Measurements from ENCODE around the gene CDH19.
A peak's percentile ranks its signal among the peaks of the same experiment; 100 is the strongest.
"Not testable (repeated sequence)": the region's sequence is repeated elsewhere in the genome, so short reads cannot be mapped to it uniquely, and the experiment has no call there.

The CDH19 gene

GRCh38 chr18:66566616-66567015 lies 37.3 kb downstream of the CDH19 start:
- DNase-seq (ENCODE audit: low read depth, low spot score) = no peak

DNA sequence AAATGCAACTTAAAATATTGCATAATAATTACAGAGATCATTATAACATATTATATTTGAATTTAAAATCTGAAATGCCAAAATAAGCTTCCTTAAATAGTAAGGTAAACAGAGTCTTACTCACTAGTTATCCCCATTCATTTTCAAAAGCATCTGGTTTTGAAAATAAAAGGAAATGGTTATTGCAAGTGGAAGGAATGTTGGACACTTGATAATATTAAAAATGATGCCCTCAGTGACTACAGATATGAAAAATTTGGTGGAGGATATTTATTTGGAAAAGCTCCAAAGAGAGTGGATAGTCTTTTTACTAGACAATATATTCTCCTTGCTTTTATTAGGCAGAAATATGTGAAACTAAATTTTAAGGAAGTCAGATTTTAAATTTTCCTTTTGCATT lies 39.7 kb downstream of the CDH19 start:
- DNase-seq (ENCODE audit: low read depth, low spot score) = no peak

DNA sequence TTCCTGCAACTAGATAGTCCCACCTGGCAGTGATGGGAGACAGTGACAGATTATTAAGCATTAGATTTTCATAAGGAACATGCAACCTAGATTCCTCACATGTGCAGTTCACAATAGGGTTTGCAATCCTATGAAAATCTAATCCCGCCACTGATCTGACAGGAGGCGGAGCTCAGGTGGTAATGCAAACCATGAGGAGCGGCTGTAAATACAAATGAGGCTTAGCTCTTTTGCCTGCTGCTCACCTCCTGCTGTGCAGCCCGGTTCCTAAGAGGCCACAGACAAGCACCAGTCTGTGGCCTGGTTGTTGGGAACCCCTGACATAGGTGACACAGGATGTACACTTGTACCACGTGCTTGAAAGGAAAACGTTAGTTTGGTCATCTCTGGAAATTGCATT lies 41.6 kb downstream of the CDH19 start:
- DNase-seq (ENCODE audit: low read depth, low spot score) = no peak

- DNase-seq (ENCODE audit: low read depth, low spot score) = no peak
Observed at GRCh38 chr18:66560094-66560493, 43.8 kb downstream of the CDH19 start.

GRCh38 chr18:66558773-66559172 lies 45.1 kb downstream of the CDH19 start:
- no peak for DNase-seq (ENCODE audit: low read depth, low spot score)

GRCh38 chr18:66557091-66557490 lies 46.8 kb downstream of the CDH19 start:
- no peak for DNase-seq (ENCODE audit: low read depth, low spot score)

- no peak for DNase-seq (ENCODE audit: low read depth, low spot score)
Observed at GRCh38 chr18:66555585-66555984, 48.3 kb downstream of the CDH19 start.

DNA sequence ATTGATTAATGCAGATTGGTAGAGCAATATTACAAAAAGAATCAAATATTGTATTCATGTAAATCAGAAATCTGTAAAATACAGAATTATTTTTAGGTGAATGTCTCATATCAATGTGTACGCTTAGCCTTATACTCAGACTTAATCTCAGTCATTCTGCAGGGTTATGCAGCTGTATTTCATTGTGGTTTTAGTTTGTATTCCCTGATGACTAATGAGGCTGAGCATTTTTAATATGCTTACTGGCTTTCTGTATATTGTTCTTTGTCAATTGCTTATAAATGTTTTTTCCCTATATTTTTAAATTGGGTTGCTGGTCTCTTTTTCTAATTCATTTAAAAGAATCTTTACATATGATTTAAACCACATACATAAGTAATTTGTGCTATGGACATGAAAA lies 50.1 kb downstream of the CDH19 start:
- no peak for DNase-seq (ENCODE audit: low read depth, low spot score)

GRCh38 chr18:66550366-66550765 lies 53.5 kb downstream of the CDH19 start:
- no peak for DNase-seq (ENCODE audit: low read depth, low spot score)

- DNase-seq (ENCODE audit: low read depth, low spot score) = peak; percentile 3
Observed at GRCh38 chr18:66548747-66549146, 55.1 kb downstream of the CDH19 start.

- no peak for DNase-seq (ENCODE audit: low read depth, low spot score)
Observed at GRCh38 chr18:66534110-66534509, 69.8 kb downstream of the CDH19 start.

DNA sequence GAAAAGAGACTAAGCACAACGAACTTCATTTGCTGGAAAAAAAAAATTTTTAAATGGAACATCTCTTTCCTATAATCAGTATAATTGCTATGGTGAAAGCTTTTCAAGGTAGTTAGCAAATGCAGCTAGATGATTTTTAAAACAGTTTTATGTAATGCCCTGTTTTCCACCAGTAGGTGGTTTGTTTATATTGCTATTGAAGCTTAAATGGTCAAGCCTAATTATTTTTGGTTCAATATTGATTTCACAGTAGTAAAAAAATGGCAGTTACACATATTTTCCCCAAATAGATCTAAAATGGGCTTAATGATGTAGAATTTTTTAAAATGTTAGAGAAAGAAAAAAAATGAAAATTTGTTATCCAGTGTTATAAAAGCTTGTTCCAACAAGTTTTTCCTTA lies 70.2 kb downstream of the CDH19 start:
- DNase-seq (ENCODE audit: low read depth, low spot score) = no peak

GRCh38 chr18:66523219-66523991 lies 80.5 kb downstream of the CDH19 start:
- no peak for DNase-seq (ENCODE audit: low read depth, low spot score)

DNA sequence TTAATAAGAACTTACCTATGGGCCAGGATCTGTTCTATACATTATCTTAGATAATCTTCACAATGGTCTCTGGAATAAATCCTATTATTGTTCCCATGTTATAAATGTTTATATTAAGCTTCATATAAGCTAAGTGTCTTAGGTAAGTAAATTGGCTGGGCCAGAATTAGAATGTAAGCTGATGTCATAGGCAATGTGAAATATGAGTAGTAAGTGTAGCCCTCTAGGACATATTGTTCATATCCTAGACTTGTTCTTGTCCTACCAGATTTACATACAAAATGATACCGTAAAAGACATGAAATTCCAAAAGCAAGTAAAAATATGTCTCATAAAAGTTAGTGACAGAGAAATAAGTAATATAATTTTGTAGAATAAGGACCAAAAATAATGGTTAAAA lies 89.9 kb downstream of the CDH19 start:
- no peak for DNase-seq (ENCODE audit: low read depth, low spot score)

GRCh38 chr18:66511792-66512191 lies 92.1 kb downstream of the CDH19 start:
- no peak for DNase-seq (ENCODE audit: low read depth, low spot score)

GRCh38 chr18:66511289-66511688 lies 92.6 kb downstream of the CDH19 start:
- DNase-seq (ENCODE audit: low read depth, low spot score) = no peak

GRCh38 chr18:66510357-66511045 lies 93.4 kb downstream of the CDH19 start:
- DNase-seq (ENCODE audit: low read depth, low spot score) = no peak

DNA sequence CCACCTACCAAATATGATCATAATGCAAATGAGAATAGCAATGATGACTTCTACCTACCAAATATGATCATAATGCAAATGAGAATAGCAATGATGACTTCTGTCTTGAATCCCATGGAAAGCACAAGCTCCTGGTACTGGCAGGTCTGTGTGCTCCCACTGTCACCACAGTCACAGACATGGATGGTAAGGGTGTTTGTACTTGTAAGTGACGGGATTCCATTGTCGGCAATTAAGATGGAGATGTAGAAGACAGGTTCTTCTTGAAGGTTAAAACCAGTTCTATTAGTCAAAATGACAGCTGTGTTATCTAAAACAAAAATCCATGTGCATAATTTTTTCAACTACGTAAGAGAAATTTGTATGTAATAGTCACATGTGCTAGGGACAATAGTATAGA lies 95.0 kb downstream of the CDH19 start:
- no peak for DNase-seq (ENCODE audit: low read depth, low spot score)

DNA sequence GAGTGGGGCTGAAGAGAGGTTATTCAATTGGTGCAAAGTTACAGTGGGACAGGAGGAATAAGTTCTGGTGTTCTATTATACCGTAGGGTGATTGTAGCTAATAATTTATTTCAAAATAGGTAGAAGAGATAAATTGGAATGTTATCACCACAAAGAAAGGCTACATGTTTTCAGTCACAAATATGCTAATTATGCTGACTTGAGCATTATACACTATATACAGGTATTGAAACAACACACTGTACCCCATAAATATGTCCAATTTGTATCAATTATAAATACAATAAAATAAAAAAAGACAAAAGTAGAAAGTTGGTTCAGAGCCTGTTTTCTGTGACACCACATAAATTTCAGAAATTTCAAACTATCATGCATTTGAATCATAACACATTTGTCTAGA lies 97.7 kb downstream of the CDH19 start:
- no peak for DNase-seq (ENCODE audit: low read depth, low spot score)

GRCh38 chr18:66497351-66497750 lies 106.5 kb downstream of the CDH19 start:
- no peak for DNase-seq (ENCODE audit: low read depth, low spot score)

- DNase-seq (ENCODE audit: low read depth, low spot score) = peak; percentile 47
Observed at GRCh38 chr18:66495844-66496243, 108.0 kb downstream of the CDH19 start.

DNA sequence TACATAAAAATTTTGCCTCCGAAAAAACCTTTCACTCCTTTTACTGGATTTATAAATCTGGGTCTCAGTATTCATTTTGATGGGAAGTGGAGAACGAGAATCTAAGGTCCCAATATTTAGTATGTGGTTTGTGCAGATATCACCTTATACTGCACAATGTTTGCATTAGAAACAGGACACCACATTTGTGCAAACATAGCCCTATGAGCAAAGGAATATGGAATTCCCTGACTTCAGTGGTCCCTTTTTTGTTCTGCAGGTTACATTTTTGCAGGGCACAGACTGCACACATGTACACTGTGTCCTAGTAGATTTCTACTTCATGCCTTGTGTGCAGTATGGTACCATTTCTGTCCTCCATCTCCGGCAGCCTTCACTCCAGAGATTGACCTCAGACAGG lies 130.0 kb downstream of the CDH19 start:
- DNase-seq (ENCODE audit: low read depth, low spot score) = no peak

- not testable (repeated sequence) for DNase-seq (ENCODE audit: low read depth, low spot score)
Observed at GRCh38 chr18:66466184-66466583, 137.7 kb downstream of the CDH19 start.
